ENCODE results near the gene PIWIL4.
"Not testable (repeated sequence)": the region's sequence is repeated elsewhere in the genome, so short reads cannot be mapped to it uniquely, and the experiment has no call there.

Gene PIWIL4

DNA sequence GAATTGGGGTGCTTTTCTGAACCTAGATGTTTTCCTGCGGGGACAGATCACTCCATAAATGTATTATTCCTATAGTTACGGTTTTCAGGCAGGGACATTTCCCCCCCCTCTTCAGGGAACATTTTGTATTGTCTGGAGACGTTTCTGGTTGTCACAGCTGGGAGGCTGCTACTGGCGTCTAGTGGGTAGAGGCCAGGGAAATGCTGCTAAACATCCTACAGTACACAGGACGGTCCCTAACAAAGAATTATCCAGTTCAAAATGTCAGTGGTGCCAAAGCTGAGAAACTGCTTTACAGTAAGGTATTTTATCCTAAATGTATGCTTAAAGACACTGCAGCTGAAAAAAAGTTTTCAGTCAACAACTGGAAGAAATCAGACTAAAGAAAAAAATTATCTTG lies 19.4 kb downstream of the PIWIL4 start:
- no peak for DNase-seq

DNA sequence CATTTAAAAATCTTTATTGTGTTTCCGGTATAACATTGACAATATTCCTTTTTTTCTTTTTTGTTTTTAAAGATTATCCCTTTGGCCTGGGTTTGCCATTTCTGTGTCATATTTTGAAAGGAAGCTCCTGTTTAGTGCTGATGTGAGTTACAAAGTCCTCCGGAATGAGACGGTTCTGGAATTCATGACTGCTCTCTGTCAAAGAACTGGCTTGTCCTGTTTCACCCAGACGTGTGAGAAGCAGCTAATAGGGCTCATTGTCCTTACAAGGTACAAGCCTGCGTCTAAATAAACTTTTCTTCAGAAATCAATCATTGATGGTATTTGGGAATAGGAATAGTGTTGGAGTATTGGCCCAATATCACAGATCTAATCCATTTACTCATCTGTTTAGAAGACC lies 19.8 kb downstream of the PIWIL4 start:
- no peak for DNase-seq

GRCh38 chr11:94588366-94588942 lies 21.3 kb downstream of the PIWIL4 start:
- no peak for DNase-seq

GRCh38 chr11:94590352-94591041 lies 23.3 kb downstream of the PIWIL4 start:
- no peak for DNase-seq

- no peak for DNase-seq
Measured at GRCh38 chr11:94593030-94593429, 25.9 kb downstream of the PIWIL4 start.

- DNase-seq, result no peak
Measured at GRCh38 chr11:94595076-94595475, 27.9 kb downstream of the PIWIL4 start.

GRCh38 chr11:94597896-94598295 lies 30.7 kb downstream of the PIWIL4 start:
- no peak for DNase-seq

GRCh38 chr11:94599510-94599909 lies 32.3 kb downstream of the PIWIL4 start:
- no peak for DNase-seq

GRCh38 chr11:94602430-94603372 lies 35.5 kb downstream of the PIWIL4 start:
- DNase-seq, result no peak

GRCh38 chr11:94603587-94603986 lies 36.4 kb downstream of the PIWIL4 start:
- DNase-seq, result no peak

DNA sequence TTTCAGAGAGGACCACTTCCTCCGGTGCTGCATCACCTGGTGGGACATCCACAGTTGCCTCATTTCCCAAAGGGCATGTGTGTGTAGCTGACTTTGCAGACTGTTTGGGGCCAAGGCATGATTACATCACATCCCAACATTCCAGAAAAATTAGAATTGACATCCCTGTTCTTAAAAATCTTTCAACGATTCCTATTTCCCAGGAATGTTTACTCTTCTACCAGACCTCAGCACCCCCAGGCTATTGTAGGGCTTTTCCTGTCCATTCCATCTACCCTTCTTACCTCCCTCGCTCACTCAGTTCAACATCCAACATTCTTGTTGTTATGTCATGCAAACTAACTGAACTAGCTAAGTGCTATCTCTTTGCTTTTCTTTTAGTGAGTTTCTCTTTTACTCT lies 37.3 kb downstream of the PIWIL4 start:
- DNase-seq, result no peak

GRCh38 chr11:94613120-94613519 lies 46.0 kb downstream of the PIWIL4 start:
- DNase-seq, result no peak

- no peak for DNase-seq
Measured at GRCh38 chr11:94623120-94623735, 56.1 kb downstream of the PIWIL4 start.

DNA sequence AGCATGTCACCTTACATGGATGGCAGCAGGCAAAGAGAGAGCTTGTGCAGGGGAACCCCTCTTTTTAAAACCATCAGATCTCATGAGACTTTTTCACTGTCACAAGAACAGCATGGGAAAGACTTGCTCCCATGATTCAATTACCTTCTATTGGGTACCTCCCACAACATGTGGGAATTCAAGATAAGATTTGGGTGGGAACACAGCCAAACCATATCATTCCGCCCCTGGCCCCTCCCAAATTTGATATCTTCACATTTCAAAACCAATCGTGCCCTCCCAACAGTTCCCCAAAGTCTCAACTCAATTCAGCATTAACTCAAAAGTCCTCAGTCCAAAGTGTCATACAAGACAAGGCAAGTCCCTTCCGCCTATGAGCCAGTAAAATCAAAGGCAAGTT lies 58.3 kb downstream of the PIWIL4 start:
- not testable (repeated sequence) for DNase-seq

- not testable (repeated sequence) for DNase-seq
Measured at GRCh38 chr11:94627003-94627560, 59.9 kb downstream of the PIWIL4 start.

DNA sequence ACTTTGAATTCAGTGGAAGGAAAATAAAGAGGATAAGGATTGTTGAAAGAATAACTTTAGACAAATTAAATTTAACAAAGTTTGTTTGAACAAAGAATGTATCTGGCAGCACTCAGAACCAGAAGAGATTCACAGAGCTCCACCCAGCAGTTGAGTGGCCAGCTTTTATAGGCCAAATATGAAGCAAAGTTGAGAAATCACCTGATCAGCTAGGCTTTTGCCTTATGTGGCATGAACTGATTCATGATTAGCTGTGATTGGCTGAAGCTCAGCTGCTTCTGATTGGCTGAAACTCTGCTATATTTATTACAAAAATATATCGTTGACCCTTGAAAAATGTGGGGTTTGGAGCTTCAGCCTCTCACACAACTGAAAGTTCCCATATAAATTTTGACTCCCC lies 62.6 kb downstream of the PIWIL4 start:
- no peak for DNase-seq

GRCh38 chr11:94630221-94630620 lies 63.1 kb downstream of the PIWIL4 start:
- no peak for DNase-seq

DNA sequence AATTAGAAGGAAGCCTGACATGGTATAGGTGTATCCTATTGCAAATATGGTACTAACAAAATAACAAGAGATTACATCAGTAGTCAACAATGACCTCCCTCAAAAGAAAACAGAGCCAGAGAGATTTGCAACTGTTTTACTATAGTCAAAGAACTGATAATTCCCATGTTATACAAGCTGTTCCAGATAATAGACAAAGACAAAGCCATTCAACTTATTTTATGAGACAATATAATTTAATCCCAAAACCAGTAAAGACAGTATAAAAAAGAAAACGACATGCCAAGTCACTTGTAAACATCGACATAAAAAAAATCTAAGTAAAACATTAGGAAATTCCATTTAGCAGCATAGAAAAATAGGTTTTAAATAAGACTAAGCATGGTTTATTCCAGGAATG lies 65.2 kb downstream of the PIWIL4 start:
- DNase-seq, result no peak

DNA sequence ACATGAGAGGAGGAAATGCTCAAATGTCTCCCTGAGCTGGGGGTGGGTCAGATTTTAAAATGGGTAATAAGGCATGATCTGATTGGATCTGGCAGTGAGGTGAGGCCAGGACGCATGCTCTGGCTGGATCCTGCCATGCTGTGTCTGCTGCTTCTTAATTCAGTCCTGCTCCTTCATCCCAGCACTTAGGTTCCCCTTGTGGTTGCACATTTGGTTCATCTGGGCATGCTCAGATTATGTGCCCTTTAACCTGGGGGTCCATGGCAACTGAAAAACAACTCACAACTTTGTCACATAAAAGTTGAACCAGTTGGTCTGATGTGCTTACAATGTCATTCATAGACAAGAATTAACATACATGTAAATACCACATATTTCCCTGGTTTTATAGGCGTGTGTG lies 67.9 kb downstream of the PIWIL4 start:
- DNase-seq, result no peak

- DNase-seq, result no peak
Measured at GRCh38 chr11:94636388-94636949, 69.3 kb downstream of the PIWIL4 start.

GRCh38 chr11:94638301-94638901 lies 71.2 kb downstream of the PIWIL4 start:
- DNase-seq, result no peak

DNA sequence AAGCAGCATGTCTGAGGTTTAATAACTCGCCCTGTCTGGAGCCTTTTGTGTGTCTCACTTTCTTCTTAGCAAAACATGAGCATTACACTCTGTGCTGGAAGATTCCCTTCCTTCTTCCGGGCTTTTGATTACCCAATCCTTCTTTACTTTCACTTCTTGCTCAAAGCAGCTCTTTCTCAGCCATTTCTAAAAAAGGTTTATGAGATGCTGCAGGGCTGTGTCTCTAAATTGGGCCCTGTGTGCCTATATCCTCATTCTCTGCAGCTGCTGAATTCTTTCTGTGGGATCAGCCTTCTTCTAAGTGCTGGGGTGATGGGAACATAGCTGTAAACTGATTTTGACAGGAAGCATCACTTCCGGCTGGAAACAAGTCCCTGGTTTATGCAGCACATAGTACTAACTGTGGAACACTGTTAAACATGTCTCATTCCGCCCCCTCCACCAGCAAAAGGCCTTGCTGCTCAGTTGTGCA lies 71.8 kb downstream of the PIWIL4 start:
- DNase-seq, result no peak
